NCI-H1417 (cell line): ENCODE measurements around the gene SAMD11.

ENCODE experiments used
- DNase-seq, 3 experiments: peaks; one replicate each; lab custom pipeline; 2025; lab: John Stamatoyannopoulos, UW

SAMD11 gene

DNA sequence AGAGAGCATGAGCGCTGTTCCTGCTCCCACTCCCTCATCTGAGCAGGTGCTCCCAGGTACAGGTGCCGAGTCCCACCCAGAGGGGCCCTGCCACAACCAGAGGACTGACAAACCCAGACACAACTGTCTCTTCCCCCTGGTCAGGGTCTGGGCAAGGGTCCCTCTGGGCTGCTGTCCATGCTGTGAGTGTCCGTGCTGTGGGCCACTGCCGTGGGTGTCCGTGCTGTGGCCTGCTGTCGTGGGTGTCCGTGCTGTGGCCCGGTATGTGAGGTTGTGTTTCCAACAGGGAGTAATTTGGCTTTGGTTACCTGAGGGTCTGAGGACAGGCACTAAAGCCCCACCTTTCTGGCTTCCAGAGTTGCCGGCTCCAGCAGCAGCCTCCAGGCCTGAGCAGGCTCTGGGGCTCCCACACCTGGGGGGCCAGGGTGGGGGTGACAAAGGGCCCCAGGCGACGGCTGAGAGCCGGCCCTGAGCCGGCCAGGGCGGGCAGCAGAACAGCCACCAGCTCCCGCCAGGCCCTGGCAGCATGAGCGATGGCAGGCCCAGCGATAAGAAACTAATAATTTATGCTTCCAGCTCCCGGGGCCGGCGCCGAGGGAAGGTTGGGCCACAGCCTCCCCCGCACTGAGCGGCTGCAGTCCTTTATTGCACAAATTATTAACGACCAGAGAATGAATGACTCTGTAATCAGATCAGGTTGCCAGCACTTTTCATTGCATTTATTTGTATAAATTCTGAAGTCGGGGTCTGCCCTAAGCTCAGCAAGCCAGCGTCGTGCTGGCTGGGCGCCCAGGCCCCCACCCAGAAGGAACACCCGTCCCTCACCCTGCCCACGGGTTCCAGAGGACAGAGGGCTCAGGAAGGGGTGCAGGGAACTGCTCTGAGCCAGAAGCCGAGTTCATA lies 7.3 kb upstream of the SAMD11 start:
- DNase-seq: peak in 2 of 3 experiments; percentile 60 to 72

DNA sequence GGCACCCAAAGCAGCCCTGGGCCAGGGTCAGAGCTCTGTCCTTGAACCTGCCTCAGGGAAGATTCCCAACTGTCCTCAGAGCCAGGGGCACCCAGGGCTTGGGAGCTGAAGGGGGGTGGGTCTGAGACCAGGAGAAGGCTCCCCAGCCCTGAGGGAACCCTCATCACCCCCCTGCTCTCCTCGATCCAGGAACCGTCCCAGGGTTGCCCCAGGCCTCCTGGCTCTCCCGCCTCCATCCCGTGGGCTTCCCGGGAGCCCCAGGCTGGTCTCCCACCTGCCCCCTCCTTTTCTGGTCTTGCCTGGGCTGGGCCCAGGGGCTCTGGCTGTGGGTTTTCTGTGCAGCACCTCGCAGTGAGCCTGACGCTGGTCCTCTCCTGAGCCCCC lies 6.7 kb upstream of the SAMD11 start:
- DNase-seq: no peak

DNA sequence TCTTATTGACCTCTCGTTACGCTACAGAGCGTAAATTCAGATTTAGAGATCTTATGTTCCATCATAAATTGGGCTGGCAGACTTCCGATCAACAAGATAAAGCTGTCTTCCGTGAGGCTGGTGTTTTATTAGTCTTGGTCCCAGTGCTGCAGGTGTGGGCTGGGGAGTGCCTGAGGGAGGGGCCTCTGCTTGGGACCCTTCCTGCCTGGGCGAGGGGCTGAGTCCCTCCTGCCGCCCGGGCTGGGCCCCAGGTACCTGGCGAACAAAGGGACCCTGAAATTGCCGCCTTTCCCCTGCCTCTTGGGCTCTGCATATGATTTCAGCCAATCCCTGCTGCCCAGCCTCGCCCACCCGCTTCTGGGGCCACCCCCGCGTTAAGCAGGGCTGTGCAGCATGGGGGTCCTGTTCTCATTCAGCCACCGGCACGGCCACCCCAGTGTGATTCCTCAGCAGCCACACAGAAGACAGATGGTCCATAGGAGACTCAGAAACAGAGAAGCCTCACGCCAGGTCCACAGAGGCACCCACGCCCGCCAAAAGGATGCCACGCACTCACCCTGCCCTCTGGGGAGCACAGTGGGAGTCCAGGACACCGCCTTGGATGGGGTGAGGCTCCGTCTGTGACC lies 6.1 kb upstream of the SAMD11 start:
- DNase-seq: no peak

DNA sequence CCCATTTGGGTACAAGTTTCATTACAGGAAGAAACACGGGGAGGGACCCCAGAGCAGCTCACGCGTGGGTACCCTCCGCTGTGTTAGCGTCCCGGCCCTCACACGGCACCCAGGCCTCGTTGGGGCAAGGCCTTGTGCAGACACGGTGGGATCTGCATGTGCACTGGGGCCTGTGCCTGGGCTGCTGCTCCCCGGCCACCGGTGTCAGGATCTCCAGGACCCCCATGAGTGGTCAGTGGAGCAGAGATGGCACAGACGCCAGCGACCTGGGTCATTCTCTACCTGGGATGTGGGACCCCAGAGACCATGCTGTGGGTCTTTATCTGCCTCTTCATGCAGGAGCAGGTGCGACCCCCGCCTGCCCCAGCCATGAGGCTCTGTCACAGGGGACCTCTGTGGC lies 5.4 kb upstream of the SAMD11 start:
- DNase-seq: no peak

DNA sequence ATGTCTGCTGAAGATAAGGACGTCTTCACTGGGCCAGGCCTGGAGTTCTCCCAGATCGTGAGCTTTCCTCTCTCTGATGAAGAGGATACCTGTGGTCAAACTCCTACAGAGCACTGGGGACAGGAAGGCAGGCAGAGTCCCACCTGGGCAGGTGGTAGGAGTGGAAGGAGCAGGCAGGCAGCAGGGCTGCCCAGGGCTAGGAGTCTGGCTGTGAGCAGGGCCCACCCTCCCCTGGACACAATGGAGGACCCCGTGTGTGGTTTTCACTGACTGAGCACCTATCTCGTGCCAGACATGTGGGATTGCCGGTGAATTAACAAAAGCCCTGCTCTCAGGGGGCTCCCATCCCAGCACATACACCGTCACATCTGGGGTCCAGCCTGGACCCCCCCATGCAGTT lies 4.9 kb upstream of the SAMD11 start:
- DNase-seq: no peak

DNA sequence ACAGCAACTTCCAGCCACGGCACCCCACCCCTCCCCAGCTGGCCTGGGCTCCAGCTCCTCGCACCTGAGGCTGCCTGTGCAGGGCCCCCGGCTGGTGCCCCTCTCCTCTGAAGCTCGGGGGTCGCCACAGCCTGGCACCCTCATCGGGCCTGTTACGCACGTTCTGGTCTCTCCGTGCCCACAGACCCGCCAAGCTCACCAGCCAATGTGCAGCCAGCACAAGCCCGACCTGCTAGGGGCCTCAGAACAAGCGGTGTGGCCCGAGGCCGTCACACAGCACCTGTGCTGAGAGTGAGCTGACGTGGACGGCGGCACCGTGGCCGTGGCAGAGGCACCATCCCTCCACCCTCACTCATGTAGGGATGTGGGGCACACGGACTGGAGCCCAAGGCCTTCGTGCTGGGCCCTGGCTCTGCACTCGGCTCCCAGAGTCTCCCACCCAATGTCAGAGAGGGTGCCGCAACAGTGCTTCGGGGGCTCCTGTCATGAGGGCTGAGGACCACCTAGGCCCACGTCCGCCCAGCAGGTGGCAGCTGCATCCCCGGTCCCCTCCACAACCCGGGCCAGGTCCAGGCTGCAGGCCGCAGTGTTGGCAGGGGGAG lies 4.4 kb upstream of the SAMD11 start:
- DNase-seq: no peak

DNA sequence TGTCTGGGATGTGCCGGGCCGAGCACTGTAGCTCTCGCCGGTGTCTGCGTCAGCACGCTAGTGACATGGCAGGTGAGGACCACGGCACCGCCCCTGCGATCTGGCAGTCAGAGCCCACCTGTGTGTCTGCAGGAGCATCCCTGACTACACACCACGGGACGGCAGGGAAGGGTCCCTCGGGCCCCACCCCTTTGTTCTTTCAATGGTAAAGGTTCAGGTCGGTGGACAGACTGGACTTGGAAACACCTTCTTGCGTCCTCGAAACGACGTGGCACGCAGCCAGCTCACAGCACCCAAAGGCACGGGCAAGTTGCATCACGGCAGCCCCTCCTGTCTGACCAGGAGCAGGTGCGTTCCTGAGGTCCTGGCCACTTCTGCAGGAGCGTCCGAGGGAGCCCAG lies 3.7 kb upstream of the SAMD11 start:
- DNase-seq: peak; percentile 31 to 81 (median 78)

DNA sequence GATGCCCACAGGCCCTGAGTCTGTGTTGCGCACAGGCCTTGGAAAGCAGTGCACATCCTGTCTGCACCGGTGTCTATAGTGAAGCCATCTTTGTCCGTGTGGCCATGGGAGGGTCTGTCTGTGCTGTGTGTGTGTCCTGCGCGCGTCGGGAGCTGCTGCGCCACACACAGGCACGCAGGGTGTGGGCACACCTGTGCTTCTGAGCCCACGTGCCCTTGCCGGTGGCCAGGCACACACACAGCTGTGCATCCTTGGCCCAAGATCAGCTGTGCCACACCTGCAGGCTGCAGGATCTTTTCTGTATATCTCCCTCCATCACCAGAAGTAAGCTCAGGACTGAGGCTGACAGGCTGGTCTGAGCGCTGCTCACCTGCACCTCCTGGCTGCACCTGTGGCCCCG lies 3.2 kb upstream of the SAMD11 start:
- DNase-seq: peak; percentile 51 to 83 (median 78)

DNA sequence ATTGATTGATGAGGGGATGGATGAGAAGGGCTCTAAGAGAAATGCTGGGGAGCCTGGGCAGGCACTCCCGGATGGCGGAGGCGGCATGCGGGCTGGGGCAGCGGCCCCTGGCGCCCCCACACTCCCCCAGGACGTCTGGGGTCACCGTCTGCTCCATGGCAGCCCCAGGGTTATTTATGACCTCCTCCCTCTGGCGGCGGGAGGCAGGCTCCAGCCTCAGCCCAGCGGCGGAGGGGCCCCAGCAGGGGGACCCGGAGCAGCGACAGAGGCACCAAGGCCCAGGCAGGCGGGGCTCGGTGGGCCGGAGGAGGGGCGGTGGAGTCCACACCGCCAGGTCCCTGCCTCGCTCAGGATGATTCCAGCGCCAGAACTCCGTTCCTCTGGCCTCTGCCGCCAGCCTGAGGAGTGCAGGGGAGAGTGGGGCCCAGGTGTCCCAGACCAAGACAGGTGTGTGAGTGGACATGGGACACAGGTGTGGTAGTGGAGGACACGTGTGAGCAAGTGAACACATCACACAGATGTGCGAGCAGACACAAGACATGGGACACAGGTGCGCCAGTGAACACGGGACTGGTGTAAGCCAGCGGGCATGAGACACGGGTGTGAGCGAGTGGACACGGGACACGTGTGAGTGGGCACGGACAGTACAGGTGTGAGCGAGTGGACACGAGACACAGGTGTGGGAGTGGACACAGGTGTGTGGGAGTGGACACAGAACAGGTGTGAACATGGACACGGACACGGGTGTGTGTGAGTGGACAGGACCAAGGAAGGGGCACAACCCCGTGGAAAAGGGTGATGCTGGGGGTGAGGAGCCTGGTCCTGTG lies 2.5 kb upstream of the SAMD11 start:
- peak; percentile 89 to 92 (median 91) for DNase-seq

DNA sequence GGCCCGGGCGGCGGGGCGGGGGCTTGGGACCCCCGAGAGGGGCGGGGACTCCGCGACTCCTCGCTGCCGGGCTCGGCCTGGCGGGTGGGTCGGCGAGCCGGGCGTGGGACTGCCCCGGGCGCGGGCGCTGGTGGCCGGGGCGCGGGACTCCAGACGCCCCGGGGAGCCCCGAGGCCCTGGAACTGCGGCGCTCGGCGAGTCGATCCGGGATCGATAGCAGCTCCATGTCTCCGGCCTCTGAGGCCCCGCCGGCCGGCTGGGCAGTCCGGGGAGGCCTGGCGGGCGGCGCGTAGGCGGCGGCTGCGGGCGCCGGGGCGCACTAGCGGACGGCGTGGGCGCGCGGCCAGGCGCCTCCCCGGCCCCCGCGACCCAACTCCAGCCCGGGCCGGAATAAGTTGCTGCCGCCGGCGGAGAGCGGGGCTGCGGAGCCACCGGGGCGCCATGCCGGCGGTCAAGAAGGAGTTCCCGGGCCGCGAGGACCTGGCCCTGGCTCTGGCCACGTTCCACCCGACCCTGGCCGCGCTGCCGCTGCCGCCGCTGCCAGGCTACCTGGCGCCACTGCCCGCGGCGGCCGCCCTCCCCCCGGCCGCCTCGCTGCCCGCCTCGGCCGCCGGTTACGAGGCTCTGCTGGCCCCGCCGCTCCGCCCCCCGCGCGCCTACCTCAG lies 400 bp downstream of the SAMD11 start:
- DNase-seq: peak in 1 of 3 experiments; percentile 75

DNA sequence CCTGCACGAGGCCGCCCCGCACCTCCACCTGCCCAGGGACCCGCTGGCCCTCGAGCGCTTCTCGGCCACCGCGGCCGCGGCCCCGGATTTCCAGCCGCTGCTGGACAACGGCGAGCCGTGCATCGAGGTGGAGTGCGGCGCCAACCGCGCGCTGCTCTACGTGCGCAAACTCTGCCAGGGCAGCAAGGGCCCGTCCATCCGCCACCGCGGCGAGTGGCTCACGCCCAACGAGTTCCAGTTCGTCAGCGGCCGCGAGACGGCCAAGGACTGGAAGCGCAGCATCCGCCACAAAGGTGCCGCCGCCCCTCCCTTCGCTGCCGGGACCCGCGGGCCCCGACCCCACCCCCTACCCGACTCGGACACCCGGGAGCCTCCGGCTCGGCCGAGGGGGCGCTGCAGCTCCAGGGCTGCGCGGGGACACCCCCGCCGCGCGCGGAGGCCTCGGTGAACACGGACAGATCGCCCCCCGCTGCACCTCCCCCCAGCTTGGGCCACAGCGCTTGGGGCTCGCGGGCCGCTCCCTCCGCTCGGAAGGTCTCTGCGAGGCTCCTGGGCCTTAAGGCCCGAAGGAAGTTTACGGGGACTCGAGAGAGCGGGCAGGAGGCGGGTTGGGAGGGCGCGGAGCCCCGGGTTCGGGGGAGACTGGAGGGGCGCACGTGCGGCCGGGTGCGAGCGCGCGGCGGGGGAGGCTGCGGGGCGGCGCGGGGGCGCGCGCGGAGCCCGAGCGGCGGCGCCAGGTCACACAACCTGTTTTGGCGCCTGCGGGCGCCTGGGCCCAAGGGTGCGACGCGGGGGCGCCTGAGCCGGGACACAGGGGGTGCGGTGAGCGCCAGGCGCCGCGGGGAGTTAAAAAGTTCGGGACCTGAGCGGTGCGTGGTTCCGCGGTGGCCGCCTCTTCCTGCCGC lies 1.2 kb downstream of the SAMD11 start:
- peak; percentile 46 to 75 (median 69) for DNase-seq

DNA sequence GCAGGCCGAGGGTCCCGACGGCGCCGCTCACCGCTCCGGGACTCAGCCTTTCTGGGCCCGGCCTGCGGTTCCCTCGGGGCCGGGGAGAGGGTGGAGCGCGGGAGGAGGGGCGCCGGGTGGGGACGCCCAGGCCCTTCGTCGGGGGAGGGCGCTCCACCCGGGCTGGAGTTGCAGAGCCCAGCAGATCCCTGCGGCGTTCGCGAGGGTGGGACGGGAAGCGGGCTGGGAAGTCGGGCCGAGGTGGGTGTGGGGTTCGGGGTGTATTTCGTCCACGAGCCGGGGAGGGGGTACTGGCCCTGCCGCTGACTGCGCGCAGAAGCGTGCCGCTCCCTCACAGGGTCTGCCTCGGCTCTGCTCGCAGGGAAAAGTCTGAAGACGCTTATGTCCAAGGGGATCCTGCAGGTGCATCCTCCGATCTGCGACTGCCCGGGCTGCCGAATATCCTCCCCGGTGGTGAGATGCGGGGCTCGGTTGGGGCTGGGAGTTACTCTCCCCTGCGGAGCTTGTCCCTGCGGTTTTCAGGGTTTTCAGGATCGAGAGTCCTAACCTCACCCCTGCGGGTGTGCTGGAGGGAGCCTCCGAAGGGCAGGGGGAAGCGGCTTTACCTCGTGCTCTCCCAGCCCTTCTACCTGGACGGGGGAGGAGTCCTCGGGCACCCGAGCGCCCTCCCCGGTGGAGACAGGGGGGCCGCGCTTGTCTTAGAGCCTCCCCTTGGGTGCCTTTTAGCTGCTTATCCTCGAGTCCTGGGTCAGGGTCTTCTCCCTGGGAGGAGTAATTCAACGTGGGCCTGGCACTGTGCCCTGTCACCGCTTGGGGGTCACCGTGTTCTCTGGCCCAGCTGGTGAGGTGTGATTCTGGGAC lies 2.1 kb downstream of the SAMD11 start:
- DNase-seq: peak in 2 of 3 experiments; percentile 39 to 45

DNA sequence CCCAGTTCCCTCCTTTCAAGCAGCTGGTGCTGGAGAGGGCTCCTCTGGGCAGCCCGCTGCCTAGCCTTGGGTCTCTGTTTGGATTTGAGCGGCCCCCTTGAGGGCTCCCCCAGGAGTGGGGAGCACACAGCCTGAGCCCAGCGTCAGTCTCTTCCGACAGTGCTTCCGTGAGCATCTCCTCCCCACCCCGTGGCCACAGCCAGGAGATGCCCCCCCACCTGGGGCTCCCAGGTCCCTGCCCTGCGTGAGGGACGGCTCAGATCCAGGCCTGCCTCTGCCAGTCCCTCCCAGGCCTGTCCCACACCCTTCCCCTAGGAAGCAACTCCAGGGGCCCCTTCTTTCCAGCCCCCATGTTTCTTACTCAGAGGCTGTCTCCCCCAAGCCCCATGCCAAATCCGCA lies 3.5 kb downstream of the SAMD11 start:
- no peak for DNase-seq

DNA sequence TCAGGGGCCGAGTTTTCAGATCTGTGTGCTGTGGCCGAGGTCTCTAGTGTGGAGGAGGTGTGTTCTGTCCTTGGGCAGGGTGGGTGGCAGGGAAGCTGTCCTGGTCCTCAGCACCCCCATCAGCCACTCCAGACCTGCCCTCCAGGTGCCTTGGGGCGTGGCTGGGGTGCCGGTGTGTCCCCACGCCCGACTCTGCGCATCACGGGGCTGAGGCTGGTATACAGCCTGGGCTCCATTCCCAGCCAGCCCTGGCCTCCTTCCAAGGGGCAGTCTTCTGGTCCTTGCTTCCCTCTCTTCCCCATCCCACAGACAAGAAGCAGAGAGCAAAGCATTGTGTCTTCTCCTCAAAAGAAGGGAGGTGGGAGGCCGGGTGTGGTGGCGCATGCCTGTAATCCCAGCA lies 4.0 kb downstream of the SAMD11 start:
- DNase-seq: no peak

DNA sequence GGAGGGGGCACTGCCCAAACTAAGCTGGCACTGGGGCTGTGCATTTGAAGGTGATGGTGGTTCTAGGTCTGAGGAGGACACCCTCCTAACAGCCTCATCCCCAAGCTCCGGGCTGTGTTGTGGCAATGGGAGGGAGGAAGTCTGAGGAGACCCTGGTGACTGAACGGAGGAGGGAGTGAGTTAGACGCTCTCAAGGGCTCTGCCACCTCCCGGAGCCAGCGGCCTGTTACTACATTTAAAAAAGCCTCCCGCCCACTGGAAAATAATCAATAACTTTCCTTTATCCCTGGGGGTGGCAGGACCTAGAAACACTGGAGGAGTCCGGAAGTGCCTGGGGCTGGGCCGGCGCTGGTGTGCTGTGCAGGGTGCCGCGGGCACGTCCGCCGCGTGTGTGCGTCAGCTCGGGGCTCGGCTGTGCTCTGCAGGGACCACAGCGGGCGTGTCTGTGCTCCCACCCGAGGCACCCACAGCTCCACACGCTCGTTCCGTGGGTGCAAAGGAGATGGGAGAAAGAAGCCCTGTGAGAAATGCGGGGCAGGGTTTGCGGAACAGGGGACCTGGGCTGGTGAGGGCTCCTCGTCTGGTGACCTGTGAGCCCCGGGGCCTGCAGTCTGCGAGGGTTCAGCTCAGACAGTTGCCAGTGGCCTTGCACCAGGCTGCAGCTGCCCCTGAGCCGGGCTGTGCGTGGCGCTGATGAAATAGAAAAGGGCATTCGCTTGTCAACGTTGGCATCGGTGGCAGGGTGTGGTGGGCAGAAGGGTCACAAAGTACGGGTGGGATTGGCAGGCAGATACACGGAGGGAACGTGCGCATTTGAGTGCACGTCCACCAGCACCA lies 5.3 kb downstream of the SAMD11 start:
- DNase-seq: no peak

DNA sequence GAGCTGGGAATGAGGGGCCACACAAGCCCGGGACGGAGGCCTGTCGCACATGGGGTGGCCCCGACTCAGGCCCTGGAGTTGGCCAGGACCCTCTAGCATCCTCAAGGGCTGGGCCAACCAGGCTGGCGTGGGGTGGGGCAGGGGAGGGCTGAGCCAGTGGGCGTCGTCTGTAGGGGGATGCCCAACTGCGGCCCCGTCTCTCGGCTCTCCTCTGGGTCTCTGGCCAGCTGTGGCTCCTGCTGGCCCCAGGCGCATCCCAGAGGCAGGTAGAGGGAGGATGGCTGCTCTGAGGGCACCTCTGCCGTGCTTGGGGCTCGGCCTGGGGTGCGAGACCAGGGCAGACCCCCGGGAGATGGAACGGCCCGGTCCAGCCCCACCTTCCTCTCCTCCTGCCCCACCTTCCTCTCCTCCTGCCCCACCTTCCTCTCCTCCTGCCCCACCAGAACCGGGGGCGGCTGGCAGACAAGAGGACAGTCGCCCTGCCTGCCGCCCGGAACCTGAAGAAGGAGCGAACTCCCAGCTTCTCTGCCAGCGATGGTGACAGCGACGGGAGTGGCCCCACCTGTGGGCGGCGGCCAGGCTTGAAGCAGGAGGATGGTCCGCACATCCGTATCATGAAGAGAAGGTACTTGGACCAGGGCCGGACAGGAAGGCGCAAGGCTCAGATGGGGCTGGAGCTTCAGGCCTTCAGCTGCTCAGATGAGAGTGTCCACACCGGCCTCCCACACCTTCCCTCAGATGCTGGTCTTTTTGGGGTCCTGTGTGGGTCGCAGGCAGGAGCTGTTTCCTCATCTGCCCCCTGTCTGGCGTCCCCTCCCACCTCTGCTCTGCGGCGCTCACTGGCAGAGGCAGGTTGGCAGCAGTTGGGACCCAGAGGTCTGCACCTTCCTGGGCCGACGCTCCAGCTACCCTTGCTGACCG lies 6.2 kb downstream of the SAMD11 start:
- no peak for DNase-seq

DNA sequence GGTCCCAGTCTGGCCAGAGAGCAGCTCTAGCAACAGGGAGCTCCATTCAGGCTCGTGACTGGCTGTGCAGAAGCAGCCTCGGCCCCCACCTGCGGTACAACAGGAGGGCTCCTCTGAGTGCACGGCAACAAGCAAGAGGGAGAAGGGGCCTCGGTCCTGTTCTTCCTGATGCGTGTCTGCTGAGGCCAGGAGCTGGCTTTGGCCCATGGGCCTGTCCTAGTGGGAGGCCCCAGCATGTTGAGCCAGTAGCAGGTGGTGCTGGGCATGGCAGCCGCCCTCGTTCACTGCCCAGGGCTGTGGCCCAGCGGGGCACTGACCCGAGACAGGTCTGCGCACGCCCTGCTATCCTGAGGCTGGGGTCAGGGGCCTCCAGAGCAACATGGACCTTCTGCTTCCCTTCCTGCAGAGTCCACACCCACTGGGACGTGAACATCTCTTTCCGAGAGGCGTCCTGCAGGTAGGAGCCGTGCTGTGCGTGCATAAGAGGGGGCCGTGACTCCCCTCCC lies 7.0 kb downstream of the SAMD11 start:
- peak in 2 of 3 experiments; percentile 59 to 82 for DNase-seq
